GM19324 (cell line): Measurements from ENCODE around the gene DGKI.

ENCODE experiments used
- ATAC-seq: cut with Tn5 transposase; IDR thresholded peaks from one replicate; pipeline ENCODE4 v1.9.1; 2021; ENCODE audit warnings: mild to moderate bottlenecking, moderate library complexity; ENCODE audit not compliant: unreplicated experiment, low FRiP score

DGKI gene

DNA sequence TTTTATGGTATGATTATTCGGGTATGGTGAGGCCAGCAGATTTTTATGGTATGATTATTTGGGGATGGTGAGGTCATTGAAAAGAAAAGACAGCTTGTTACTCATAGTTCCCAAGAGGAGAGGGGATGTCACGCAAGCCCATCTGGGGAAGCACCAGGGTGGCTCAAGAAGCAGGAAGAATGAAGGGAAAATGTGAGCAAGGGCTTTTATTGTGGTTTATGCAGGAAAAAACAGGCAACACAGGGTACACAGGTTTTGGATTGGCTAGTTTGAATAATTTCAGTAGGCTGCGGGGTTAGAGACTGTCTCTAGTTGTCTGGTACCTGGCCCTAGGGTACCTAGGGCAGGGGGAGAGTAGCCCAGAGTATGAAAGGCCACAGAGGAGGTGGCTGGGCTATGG, 26.8 kb upstream of the DGKI start:
- ATAC-seq = no peak

DNA sequence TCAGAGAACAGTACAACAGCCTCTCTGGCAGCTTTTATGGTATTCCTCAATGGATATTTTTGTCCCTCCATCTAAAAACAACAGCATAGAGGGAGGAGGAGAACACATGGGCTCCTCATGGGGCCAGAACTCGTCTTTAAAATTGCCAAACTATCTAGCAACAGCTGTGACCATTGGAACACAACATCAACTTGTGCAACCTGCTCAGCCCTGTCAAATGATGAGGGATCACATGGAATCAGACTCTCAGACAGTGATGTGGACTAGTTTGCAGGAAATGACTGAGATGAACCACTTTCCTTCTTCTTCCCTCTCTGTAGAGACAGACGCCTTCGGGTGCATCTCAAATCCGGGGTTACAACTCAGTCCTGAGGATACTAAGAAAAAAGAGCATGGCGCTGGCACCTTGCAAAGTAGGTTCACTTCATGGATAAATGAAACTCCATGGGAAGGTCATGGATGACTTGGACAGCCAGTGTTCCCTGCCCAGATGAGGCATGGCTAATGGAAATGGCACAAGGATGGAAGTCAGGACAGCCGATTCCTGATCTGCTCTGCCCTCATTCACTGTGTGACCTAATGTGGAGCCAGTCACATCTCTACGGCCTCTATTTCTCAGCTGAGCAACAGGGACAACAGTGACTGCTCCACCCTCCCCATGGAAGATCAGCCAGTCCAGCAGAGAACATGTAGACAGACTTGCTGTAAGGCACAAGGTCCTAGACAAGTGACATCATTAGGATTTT, 24.6 kb upstream of the DGKI start:
- no peak for ATAC-seq

DNA sequence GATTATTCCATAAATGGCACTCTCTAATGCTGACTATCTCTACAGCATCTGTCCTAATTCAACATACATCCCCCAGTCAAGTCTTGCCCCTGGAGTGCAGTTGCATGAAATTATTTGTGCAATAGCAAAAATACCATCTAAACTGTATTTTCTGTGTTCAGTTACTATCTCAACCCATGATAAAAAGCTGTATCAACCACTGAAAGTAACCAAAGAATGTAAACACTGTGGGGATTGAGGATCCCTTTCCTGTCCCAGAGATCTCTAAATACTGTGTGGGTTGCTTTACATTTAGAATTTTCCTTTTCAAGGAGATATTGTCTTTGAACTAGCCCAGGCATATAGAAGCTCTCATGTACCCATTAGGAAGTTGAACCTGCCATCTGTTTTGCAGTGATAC, 23.9 kb upstream of the DGKI start:
- ATAC-seq = no peak

DNA sequence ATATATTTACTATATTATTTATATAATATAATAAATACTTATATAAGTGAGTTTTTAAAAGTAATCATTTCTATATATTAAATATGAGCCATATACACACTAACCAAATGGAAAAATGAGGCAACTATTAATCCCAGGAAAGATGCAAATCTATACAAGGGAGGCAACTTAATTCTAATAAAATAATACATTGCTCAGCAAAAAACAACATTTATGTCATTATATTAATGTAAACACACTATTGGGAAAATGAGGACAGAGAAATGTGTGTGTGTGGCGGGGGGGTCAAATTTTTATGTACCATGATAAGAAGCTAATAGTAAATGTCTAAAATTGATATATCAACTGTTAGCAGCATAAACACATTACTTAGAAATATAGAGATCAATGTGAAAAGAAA, 23.3 kb upstream of the DGKI start:
- ATAC-seq = no peak

DNA sequence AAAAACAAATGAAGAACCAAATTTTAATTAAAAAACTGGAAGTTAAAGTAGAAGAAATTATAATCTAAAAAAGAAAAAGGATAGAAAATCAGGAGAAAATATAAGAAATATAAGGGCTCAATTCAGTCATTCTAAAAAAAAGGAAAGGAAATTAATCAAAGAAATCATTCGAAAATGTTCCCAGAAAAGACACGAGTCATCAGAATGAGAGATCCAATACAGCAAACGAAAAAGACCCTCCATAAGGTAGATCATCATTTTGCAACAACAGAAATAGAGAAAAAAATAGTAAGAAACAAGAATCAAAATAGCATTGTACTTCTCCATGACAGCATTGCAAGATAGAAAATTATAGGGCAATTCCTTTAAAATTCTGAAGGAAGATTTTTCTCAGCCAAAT, 22.5 kb upstream of the DGKI start:
- no peak for ATAC-seq

DNA sequence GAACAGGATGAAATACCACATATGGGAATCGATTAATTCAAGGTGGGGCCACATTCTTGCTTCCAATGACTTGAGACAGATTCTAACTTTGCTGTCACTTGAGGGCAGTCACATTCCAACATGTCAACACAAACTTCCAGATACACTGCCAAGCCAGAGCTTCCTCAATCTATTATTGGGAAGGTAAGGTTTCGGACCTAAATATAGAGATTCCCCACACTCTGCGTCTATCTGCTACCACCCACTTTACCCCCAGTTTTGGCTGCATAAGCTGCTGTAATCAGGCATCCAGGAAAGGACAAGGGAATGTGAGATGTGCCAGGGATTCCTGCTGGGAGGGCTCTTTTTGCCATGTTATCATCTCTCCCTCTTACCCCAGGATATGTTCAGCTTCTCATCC, 20.5 kb upstream of the DGKI start:
- ATAC-seq = no peak

DNA sequence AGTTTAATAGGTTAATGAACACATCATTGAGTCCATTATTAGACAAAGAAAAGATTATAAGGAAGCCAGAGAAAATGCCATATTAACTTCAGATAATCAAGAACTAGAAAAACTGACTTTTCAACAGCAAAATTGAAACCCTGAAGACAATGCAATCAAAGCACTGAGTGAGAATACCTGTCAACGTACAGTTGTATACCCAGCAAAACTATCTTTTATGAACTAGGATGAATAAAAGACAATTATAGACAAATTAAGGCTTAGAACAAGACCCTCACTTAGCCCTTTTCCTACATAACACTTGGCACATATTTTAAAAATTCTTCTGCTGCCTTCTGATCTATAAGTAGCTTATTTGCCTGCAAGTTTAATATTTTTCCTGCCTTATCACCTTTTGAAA, 19.0 kb upstream of the DGKI start:
- no peak for ATAC-seq

DNA sequence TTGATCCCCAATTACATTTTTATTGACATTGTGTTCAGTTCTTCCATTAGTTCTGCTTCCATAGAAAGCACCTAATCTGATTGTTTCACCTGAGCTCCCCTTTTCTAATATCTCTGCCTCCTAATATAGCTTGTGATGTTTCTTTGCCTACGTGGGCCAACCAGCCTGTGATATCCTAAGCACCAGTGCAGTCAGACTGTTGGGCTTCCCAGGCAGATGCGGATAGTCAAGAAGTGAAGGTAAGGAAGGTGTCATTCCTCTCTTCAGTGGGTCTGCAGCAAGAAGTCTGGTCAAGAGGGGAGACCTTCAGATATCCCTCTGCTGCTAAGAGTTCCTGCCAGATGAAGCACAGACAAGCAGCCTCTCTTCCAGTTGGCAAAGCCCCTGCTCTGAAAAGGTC, 16.2 kb upstream of the DGKI start:
- ATAC-seq = no peak

DNA sequence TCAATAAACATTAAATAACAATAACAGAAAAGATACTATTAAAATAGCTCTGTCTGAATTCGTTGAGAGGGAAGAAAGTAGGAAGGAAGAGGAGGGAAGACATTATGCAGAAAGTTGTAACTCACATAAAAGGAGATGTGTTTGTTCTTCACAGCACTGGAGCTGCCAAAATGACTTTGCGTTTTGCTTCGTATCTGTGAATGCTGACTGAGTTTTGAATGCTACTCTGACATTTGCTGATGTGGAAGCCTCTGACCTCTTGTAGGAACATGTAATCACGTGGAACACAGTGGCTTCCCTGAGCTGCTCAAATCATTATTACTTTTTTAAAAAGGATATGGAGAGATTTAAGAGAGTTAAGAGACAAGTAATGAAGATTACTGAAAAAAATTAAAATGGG, 15.6 kb upstream of the DGKI start:
- no peak for ATAC-seq

DNA sequence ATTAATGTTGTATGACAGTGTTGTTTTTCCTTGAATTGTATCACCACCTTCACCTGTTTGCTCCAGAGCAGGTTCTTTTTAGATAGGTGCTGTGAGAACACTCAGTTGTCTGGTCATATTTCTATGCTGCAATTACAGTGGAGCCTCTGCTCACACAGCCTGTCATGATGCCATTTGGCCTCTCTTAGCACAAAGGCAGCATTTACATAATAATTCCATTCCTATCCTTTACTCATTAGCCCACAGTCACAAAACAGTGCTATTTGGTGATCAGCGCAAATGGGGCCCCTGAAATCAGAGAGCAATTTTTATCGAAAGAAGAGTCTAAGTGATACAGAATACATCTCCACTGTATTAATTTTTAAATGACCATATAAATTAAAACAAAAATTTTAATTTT, 13.8 kb upstream of the DGKI start:
- no peak for ATAC-seq

DNA sequence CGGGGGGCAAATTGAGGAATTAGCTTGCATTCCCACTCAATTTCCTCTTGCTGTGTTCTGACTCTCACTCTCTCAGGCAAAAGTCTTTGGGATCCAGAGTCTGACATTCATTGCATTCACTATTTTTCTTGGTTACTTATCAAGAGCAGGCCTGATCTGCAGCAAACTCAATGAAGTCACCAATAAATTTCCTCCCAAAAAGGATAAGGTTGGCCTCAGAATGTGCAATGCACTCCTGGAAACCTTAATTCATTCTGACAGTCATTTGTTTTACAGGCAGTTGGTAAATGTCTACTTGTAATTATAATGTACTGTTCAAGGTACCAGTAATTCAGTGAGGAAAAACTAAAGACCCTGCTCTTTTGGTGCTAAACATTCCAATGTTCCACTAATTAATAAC, 6.3 kb upstream of the DGKI start:
- ATAC-seq = no peak

DNA sequence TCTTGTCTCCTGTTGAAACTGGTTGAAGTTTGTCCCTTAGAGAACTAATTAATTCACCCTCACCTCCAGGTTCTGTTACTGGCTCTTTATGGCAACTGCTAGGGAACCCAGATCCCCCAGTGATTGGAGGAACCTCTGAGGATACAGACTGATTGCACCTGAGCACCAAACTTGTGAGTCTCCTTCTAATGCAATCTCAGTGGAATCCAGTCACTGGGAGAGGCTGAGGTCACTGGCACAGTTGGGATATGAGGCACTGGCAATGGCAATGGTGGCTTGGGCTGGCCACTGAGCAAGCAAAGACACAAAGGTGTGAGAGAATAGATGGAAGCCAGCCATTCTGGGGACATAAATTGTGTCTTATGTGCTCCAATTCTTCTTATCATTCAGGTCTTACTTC, 5.3 kb upstream of the DGKI start:
- no peak for ATAC-seq

DNA sequence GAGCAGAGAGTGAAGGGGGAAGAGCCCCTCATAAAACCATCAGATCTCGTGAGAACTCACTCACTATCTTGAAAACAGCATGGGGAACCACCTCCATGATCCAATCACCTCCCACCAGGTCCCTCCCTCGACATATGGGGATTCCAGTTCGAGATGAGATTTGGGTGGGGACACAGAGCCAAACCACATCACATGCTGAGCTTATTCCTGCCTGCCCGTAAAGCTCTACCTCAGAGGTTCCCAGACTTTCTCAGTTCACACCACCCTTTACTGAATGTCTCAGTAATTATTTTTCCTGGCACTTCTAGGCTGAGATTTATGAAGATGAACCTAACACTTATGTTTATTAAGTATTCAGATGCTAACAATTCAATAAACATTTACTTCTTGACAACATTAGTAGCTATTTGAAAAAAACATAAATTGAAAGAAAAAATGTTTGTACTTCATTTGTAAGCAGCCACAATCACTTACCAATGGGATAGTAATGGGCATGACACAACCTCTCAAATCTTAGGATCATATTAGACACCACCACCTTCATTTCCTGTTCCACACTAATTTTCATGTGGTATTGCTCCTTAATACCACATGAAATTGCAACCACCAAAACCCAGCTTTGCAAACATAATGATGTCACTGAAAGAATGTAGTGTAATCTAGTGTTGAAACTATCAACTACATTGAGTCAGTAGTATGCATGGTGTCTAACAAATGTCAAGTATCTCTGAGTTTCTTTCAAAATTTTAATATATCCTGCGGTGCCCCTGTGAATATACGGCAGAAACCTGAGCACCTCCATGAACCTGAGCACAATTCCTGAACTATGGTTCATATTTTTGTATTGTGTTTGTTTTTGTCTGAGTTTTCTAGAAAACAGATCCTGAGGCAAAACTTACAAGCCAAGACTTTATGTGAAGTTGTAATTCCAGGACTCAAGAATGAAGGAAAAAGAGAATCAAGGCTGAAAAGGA, 4.5 kb upstream of the DGKI start:
- ATAC-seq = no peak

DNA sequence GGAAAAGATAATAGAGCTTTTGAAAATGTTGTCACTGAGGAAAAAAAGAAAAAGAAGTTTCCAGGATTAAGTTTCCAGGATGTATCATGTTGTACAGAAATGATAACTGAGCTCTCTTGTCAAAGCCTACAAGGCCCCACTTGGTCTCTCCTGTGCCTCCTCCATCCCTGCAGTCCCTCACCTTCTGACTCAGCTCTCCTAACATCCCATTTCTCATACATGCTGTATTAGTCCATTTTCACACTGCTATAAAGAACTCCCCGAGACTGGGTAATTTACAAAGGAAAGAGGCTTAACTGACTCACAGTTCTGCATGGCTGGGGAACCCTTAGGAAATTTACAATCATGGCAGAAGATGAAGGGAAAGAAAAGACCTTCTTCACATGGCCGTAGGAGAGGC, 3.8 kb upstream of the DGKI start:
- ATAC-seq = no peak

DNA sequence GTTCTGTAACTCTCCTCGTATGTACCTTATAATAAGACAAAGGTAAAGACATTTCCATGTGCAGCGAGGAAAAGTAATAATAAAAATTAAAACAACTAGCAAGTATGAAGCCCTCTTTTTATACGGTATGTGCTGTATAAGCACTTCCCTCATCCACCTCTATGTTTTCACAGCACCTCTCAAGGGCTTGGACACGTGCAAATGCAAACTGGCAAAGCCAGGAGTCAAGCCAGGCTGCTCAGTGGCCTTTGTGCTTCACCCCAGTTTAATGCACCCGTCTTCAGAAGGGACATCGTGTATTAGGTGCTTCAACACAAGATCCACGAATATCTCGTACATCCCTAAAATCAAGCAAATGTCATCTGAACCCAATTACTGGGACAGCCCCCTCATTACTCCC, 1.3 kb upstream of the DGKI start:
- ATAC-seq = no peak

DNA sequence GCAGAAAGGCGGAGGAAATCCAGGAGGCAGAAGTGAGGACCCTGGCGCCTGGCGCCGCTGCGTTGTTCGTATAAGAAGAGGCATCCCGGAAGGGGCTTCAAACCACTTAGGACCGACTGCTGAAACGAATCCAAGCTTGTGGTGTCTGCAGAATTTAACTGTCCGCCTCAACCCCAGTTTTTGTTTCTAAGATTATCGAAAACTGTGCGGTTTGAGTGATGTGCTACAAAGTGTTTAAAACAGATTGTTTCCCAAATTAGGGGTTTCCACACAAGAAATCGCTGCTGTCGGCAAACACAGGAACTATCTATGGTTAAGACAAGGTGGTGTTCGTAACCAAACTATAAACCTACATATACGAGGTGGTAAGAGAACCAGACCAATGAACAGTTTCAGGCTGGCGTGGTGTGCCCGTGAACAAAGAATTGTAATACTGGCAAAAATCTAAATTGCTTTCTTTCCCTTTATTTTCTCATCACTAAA, 835 bp upstream of the DGKI start:
- no peak for ATAC-seq

DNA sequence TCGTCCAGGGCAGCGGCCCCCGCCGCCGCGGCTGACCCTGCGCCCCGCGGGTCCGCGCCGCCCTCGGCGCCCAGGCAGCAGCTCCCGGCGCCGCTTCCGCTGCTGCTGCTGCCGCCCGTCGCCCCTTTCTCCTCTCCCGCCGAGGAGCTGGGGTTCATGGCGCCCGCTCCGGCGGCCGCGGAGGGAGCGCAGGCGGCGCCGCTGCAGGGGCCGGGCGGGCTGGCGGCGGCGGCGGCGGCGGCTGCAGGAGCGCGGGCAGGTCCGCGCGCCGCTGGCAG, 286 bp downstream of the DGKI start:
- no peak for ATAC-seq

DNA sequence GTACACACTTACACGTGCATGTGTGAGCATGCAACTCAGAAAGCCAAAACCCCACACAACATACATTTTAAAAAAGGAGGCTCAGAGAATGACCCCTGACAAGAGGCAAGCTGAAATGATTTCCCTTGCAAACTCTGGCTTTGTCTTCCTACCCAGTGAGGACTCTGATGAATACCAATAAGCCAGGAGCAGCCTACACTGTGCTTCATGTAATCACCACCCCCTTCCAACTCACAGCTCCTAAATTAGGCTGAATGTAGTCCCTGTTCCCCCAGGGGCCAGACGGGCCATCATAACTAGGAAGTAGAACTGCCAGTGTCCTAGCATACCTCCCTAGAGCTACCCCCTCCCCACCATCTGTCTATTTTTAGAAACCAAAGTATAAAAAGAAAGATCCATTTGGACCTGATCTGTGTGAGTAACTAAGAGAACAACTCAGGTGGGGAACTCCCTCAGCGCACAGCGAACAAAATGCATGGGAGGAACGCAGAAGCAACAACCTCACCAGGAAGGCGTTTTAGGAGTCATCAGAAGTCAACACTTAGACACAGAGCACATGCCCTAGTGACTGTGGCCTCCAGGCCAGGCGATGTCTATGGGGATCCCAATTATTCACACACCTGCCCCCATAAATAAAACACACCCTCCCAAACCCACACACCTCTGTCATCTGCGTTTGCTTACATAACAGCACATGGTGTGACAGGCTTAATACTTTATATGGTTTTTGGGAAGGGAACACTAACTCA, 1.9 kb downstream of the DGKI start:
- ATAC-seq = no peak

DNA sequence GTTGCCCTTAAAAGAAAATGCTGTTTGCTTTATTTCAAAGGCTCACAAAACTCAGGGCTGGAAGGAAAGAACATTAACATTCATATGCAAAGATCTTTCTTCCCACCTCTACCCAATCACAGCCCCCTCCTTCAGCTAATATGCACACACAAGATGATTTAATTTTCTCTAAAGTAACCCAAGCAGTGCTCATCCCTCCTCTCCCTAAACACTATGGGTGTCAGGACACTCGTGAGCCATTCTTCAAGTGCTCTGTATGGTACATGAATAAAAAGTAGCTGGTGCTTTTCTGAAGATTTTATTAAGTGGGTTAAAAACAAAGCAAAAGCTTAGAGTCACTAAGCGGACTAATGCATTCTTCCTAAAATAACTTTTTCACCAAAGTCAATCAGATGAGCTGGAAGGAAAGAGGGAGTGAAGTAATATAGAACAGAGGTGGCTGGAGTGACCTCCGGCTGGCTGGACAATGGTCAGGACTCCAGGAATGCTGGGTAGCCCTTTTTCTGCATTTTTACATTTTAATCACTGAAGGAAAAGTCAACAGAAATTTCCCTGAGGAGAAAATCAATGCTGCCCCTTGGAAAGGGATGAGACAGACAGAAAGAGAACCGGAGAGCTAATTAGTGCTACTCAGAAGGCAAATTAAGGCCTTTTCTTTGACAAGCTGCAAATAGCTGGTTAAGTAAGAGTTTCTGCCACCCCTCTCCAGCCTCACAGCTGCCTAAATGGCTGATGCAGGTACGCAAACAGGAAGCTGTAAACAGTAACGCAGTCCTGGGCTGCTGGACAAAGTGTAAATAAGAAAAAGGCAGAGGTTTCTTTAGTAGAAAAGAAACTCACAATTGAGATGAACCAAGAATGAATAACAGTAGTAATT, 6.6 kb downstream of the DGKI start:
- ATAC-seq = no peak

DNA sequence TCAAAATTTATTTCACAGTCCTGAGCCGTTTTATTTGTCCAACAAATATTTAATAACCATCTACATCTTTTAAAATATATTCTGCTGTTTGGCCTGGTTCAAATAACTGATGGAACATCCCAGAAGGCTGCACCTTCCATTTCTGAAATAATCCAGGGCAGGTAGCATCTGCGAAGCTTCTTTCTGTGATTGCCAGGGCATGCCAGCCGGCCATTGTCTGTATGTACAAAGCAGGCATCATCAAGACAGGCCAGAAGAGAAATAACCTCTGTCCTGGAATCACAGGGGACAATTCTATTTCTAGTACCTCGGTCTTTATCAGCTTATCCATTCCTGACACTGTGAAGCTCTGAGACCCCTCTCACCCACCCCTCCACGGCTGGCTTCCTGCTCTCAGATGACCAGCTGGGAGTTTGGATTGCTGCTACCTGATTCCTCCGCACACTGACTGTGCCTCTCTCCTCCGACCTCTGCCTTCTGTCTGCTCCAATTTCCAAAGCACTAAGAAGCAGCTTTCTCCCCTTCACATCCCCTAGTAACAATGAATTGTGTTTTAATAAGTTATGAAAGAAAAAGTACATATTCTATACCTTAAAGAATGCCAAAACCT, 8.0 kb downstream of the DGKI start:
- ATAC-seq = no peak
